NCI-H345 treated with DMSO at 0.1 percent for 48 hours (cell line): ENCODE results near the gene OGDHL.
A peak's percentile ranks its signal among the peaks of the same experiment; 100 is the strongest.
"Not testable (repeated sequence)": the region's sequence is repeated elsewhere in the genome, so short reads cannot be mapped to it uniquely, and the experiment has no call there.

ENCODE experiments used
- DNase-seq: peaks from one replicate; lab custom pipeline; 2025; ENCODE audit not compliant: unreplicated experiment; lab: John Stamatoyannopoulos, UW

Gene OGDHL

GRCh38 chr10:49761789-49762565 lies at the start of gene OGDHL:
Gene OGDHL (minus strand): TSS chr10:49762323. CDS start chr10:49758592, 3,731 bp downstream.
- DNase-seq = peak; percentile 32

- no peak for DNase-seq
Observed at GRCh38 chr10:49803988-49804387, 41.9 kb upstream of the OGDHL start.

- DNase-seq = no peak
Observed at GRCh38 chr10:49798275-49798674, 36.2 kb upstream of the OGDHL start.

GRCh38 chr10:49791100-49791499 lies 29.0 kb upstream of the OGDHL start:
- DNase-seq = no peak

- no peak for DNase-seq
Observed at GRCh38 chr10:49784681-49785080, 22.6 kb upstream of the OGDHL start.

GRCh38 chr10:49783645-49784044 lies 21.5 kb upstream of the OGDHL start:
- DNase-seq = no peak

- no peak for DNase-seq
Observed at GRCh38 chr10:49781247-49781646, 19.1 kb upstream of the OGDHL start.

GRCh38 chr10:49778197-49778596 lies 16.1 kb upstream of the OGDHL start:
- DNase-seq = no peak

- DNase-seq = no peak
Observed at GRCh38 chr10:49776851-49777250, 14.7 kb upstream of the OGDHL start.

GRCh38 chr10:49775014-49775413 lies 12.9 kb upstream of the OGDHL start:
- no peak for DNase-seq

- not testable (repeated sequence) for DNase-seq
Observed at GRCh38 chr10:49772944-49773343, 10.8 kb upstream of the OGDHL start.

GRCh38 chr10:49771046-49771445 lies 8.9 kb upstream of the OGDHL start:
- DNase-seq = not testable (repeated sequence)

- no peak for DNase-seq
Observed at GRCh38 chr10:49769692-49770091, 7.6 kb upstream of the OGDHL start.

GRCh38 chr10:49768731-49769130 lies 6.6 kb upstream of the OGDHL start:
- no peak for DNase-seq

- DNase-seq = no peak
Observed at GRCh38 chr10:49768329-49768728, 6.2 kb upstream of the OGDHL start.

- no peak for DNase-seq
Observed at GRCh38 chr10:49767752-49768151, 5.6 kb upstream of the OGDHL start.

- no peak for DNase-seq
Observed at GRCh38 chr10:49766484-49766883, 4.4 kb upstream of the OGDHL start.

GRCh38 chr10:49762566-49762877 lies 399 bp upstream of the OGDHL start:
- no peak for DNase-seq

- no peak for DNase-seq
Observed at GRCh38 chr10:49761201-49761788, 828 bp downstream of the OGDHL start.

- no peak for DNase-seq
Observed at GRCh38 chr10:49760789-49761188, 1.3 kb downstream of the OGDHL start.

- no peak for DNase-seq
Observed at GRCh38 chr10:49759787-49760551, 2.2 kb downstream of the OGDHL start.
